ENCODE data around the gene DEFB127.
A peak's percentile ranks its signal among the peaks of the same experiment; 100 is the strongest.
"Not testable (repeated sequence)": the region's sequence is repeated elsewhere in the genome, so short reads cannot be mapped to it uniquely, and the experiment has no call there.

DEFB127 gene

GRCh38 chr20:157154-157553 lies at the start of gene DEFB127:
DEFB127 (plus strand) TSS chr20:157454; CDS start chr20:157545, 91 bp downstream.
- no peak for DNase-seq

GRCh38 chr20:112396-112795 lies 44.9 kb upstream of the DEFB127 start:
- peak; percentile 2 for DNase-seq

GRCh38 chr20:117518-117917 lies 39.7 kb upstream of the DEFB127 start:
- DNase-seq: no peak

- DNase-seq: not testable (repeated sequence)
Observed at GRCh38 chr20:129786-130323, 27.4 kb upstream of the DEFB127 start.

- DNase-seq: no peak
Observed at GRCh38 chr20:137668-138490, 19.4 kb upstream of the DEFB127 start.

GRCh38 chr20:142290-142689 lies 15.0 kb upstream of the DEFB127 start, which contains the start of gene DEFB126:
DEFB126 (plus strand) TSS chr20:142590; CDS start chr20:142629, 39 bp downstream.
- DNase-seq: no peak

- no peak for DNase-seq
Observed at GRCh38 chr20:145877-146276, 11.4 kb upstream of the DEFB127 start.

- no peak for DNase-seq
Observed at GRCh38 chr20:152131-152530, 5.1 kb upstream of the DEFB127 start.

GRCh38 chr20:164618-165017 lies 7.4 kb downstream of the DEFB127 start:
- DNase-seq: no peak

- DNase-seq: no peak
Observed at GRCh38 chr20:168876-169275, 11.6 kb downstream of the DEFB127 start.

- DNase-seq: no peak
Observed at GRCh38 chr20:184288-184687, 27.0 kb downstream of the DEFB127 start.

- no peak for DNase-seq
Observed at GRCh38 chr20:187733-188132, 30.5 kb downstream of the DEFB127 start.

- DNase-seq: no peak
Observed at GRCh38 chr20:189611-190010, 32.4 kb downstream of the DEFB127 start, which contains the start of gene DEFB128. DEFB128 (minus strand) TSS chr20:189711; CDS start chr20:189623, 88 bp downstream.

- no peak for DNase-seq
Observed at GRCh38 chr20:198225-198624, 41.0 kb downstream of the DEFB127 start.

- no peak for DNase-seq
Observed at GRCh38 chr20:199996-200395, 42.7 kb downstream of the DEFB127 start.

GRCh38 chr20:203630-204029 lies 46.4 kb downstream of the DEFB127 start:
- DNase-seq: not testable (repeated sequence)
